Muscle layer of colon (tissue), 2 donors: Measurements from ENCODE around the gene NR1H3.

Source experiments
- H3K27ac ChIP-seq: one replicate; pipeline ENCODE4 v1.7.0; 2013; ENCODE audit warnings: low read depth, mild to moderate bottlenecking, low read length, moderate library complexity
- H3K27me3 ChIP-seq, 2 donors: one replicate each; pipeline ENCODE4 v1.7.0; 2013; ENCODE audit warnings: low read length in 2 of 2, mild to moderate bottlenecking in 2 of 2; ENCODE audit not compliant: insufficient read depth in 2 of 2, control insufficient read depth in 1 of 2
- H3K36me3 ChIP-seq: one replicate; pipeline ENCODE4 v1.7.0; 2013; ENCODE audit warnings: mild to moderate bottlenecking, low read length; ENCODE audit not compliant: insufficient read depth
- H3K4me1 ChIP-seq: one replicate; pipeline ENCODE4 v1.7.0; 2013; ENCODE audit warnings: mild to moderate bottlenecking, low read length; ENCODE audit not compliant: insufficient read depth
- H3K4me3 ChIP-seq, 2 donors: one replicate each; pipeline ENCODE4 v1.7.0; 2013; ENCODE audit warnings: low read length in 2 of 2, low read depth in 1 of 2, mild to moderate bottlenecking in 1 of 2, moderate library complexity in 1 of 2
- H3K9ac ChIP-seq: one replicate; pipeline ENCODE4 v1.7.0; 2013; ENCODE audit warnings: low read length
- H3K9me3 ChIP-seq: one replicate; pipeline ENCODE4 v1.7.0; 2013; ENCODE audit warnings: mild to moderate bottlenecking, low read length
- donor health status: abdominal sarcoma.
- donor health status: Adenocarcinoma of cecum.

The NR1H3 gene

GRCh38 chr11:47271328-47271727 lies 13.5 kb downstream of the NR1H3 start:
- peaks cover 17% of the 10 kb centered on the region for H3K36me3 ChIP-seq
- H3K27me3 ChIP-seq = no peaks in the 10 kb centered on the region
- no peaks in the 10 kb centered on the region for H3K9me3 ChIP-seq
- peak overlapping the region in 1 of 2 donors; percentile 52 for H3K4me3 ChIP-seq
- peak overlapping the region; percentile 7 for H3K9ac ChIP-seq
- peak overlapping the region; percentile 100 for H3K27ac ChIP-seq
- peaks cover 34% of the 10 kb centered on the region for H3K4me1 ChIP-seq

GRCh38 chr11:47271961-47272661 lies 14.3 kb downstream of the NR1H3 start:
- Histone ChIP-seq H3K4me3 (no peak overlapping the region), H3K27me3 (no peaks in the 10 kb centered on the region), H3K36me3 (peaks cover 25% of the 10 kb centered on the region), H3K27ac (no peak overlapping the region), H3K4me1 (peaks cover 34% of the 10 kb centered on the region), H3K9ac (no peak overlapping the region), H3K9me3 (no peaks in the 10 kb centered on the region)

GRCh38 chr11:47272706-47273105 lies 14.9 kb downstream of the NR1H3 start:
- H3K4me1 ChIP-seq = peaks cover 34% of the 10 kb centered on the region
- no peak overlapping the region for H3K9ac ChIP-seq
- H3K9me3 ChIP-seq = no peaks in the 10 kb centered on the region
- no peak overlapping the region for H3K4me3 ChIP-seq
- H3K36me3 ChIP-seq = peaks cover 30% of the 10 kb centered on the region
- H3K27ac ChIP-seq = no peak overlapping the region
- no peaks in the 10 kb centered on the region for H3K27me3 ChIP-seq

GRCh38 chr11:47274495-47275235 lies 16.9 kb downstream of the NR1H3 start:
- no peaks in the 10 kb centered on the region for H3K27me3 ChIP-seq
- no peak overlapping the region for H3K9ac ChIP-seq
- H3K36me3 ChIP-seq = peaks cover 49% of the 10 kb centered on the region
- no peaks in the 10 kb centered on the region for H3K9me3 ChIP-seq
- no peak overlapping the region for H3K27ac ChIP-seq
- no peak overlapping the region for H3K4me3 ChIP-seq
- H3K4me1 ChIP-seq = peaks cover 22% of the 10 kb centered on the region

GRCh38 chr11:47276923-47277322 lies 19.1 kb downstream of the NR1H3 start:
- H3K4me1 ChIP-seq = peaks cover 7% of the 10 kb centered on the region
- no peak overlapping the region for H3K27ac ChIP-seq
- no peak overlapping the region for H3K9ac ChIP-seq
- H3K27me3 ChIP-seq = no peaks in the 10 kb centered on the region
- no peaks in the 10 kb centered on the region for H3K9me3 ChIP-seq
- peaks cover 67% of the 10 kb centered on the region for H3K36me3 ChIP-seq
- no peak overlapping the region for H3K4me3 ChIP-seq

GRCh38 chr11:47278058-47278457 lies 20.3 kb downstream of the NR1H3 start:
- H3K27me3 ChIP-seq = no peaks in the 10 kb centered on the region
- H3K4me3 ChIP-seq = no peak overlapping the region
- H3K9ac ChIP-seq = no peak overlapping the region
- H3K9me3 ChIP-seq = no peaks in the 10 kb centered on the region
- H3K27ac ChIP-seq = no peak overlapping the region
- H3K4me1 ChIP-seq = no peaks in the 10 kb centered on the region
- H3K36me3 ChIP-seq = peaks cover 75% of the 10 kb centered on the region

- H3K4me3 ChIP-seq = no peak overlapping the region
- no peak overlapping the region for H3K27ac ChIP-seq
- H3K9me3 ChIP-seq = no peaks in the 10 kb centered on the region
- no peak overlapping the region for H3K9ac ChIP-seq
- no peaks in the 10 kb centered on the region for H3K4me1 ChIP-seq
- H3K27me3 ChIP-seq = no peaks in the 10 kb centered on the region
- peaks cover 76% of the 10 kb centered on the region for H3K36me3 ChIP-seq
Observed at GRCh38 chr11:47278769-47279168, 21.0 kb downstream of the NR1H3 start.

GRCh38 chr11:47280099-47280498 lies 22.3 kb downstream of the NR1H3 start:
- Histone ChIP-seq H3K4me1 (no peaks in the 10 kb centered on the region), H3K36me3 (peaks cover 85% of the 10 kb centered on the region), H3K27ac (no peak overlapping the region), H3K9me3 (no peaks in the 10 kb centered on the region), H3K27me3 (no peaks in the 10 kb centered on the region), H3K9ac (no peak overlapping the region), H3K4me3 (no peak overlapping the region)

- Histone ChIP-seq H3K9me3 (no peaks in the 10 kb centered on the region), H3K27ac (no peak overlapping the region), H3K27me3 (no peaks in the 10 kb centered on the region), H3K4me3 (no peak overlapping the region), H3K36me3 (peaks cover 85% of the 10 kb centered on the region), H3K4me1 (no peaks in the 10 kb centered on the region), H3K9ac (no peak overlapping the region)
Observed at GRCh38 chr11:47280860-47281259, 23.1 kb downstream of the NR1H3 start.

- Histone ChIP-seq H3K27me3 (no peaks in the 10 kb centered on the region), H3K36me3 (peaks cover 81% of the 10 kb centered on the region), H3K27ac (no peak overlapping the region), H3K9me3 (no peaks in the 10 kb centered on the region), H3K4me1 (no peaks in the 10 kb centered on the region), H3K9ac (no peak overlapping the region), H3K4me3 (no peak overlapping the region)
Observed at GRCh38 chr11:47282462-47282861, 24.7 kb downstream of the NR1H3 start.

- no peaks in the 10 kb centered on the region for H3K9me3 ChIP-seq
- no peaks in the 10 kb centered on the region for H3K4me1 ChIP-seq
- no peak overlapping the region for H3K4me3 ChIP-seq
- no peak overlapping the region for H3K9ac ChIP-seq
- peaks cover 70% of the 10 kb centered on the region for H3K36me3 ChIP-seq
- no peak overlapping the region for H3K27ac ChIP-seq
- H3K27me3 ChIP-seq = no peaks in the 10 kb centered on the region
Observed at GRCh38 chr11:47284151-47284550, 26.4 kb downstream of the NR1H3 start.
